Measurements from ENCODE around the gene LRP1B. TPM values are rescaled to one million over a fixed set of nuclear protein-coding genes. Genes with fewer than 3 reads are reported as not detected.

The LRP1B gene
- total RNA-seq, 1 donor from 2014 or later = 0.54 TPM

DNA sequence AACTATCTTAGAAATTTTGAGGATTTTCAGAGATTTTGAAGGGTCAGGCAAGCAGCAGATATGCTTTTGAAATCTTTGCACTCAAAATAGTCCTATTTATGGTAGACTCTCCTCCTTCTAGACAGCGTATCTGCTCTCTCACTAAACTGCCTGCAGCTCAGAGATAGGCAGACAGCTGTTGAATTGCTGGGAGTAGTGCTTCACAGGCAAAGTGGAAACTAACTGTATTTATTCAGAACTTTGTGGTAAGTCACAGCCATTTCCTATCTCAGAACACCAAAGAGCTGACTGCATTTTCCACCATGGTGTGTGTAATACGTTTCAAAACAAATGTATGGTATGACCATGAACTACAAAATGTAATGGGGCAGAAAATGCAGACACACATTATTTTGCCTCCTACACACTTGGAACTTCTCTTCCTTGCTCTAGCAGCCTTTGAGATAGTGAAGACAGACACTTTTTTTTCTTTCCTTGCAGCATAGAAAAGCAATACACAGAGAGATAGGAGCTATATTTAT, 352.4 kb downstream of the LRP1B start:
- H3K4me1 Mint-ChIP-seq = no peaks in the 10 kb centered on the region
- H3K4me3 Mint-ChIP-seq = no peak overlapping the region
- no peak overlapping the region for H3K27ac Mint-ChIP-seq (ENCODE audit: unreplicated experiment)
- no peaks in the 10 kb centered on the region for H3K36me3 Mint-ChIP-seq (ENCODE audit: low read depth)
- no peaks in the 10 kb centered on the region for H3K9me3 Mint-ChIP-seq
- peaks cover 2% of the 10 kb centered on the region for H3K27me3 Mint-ChIP-seq (ENCODE audit: low read depth)
- TF ChIP-seq, protein P1, sequence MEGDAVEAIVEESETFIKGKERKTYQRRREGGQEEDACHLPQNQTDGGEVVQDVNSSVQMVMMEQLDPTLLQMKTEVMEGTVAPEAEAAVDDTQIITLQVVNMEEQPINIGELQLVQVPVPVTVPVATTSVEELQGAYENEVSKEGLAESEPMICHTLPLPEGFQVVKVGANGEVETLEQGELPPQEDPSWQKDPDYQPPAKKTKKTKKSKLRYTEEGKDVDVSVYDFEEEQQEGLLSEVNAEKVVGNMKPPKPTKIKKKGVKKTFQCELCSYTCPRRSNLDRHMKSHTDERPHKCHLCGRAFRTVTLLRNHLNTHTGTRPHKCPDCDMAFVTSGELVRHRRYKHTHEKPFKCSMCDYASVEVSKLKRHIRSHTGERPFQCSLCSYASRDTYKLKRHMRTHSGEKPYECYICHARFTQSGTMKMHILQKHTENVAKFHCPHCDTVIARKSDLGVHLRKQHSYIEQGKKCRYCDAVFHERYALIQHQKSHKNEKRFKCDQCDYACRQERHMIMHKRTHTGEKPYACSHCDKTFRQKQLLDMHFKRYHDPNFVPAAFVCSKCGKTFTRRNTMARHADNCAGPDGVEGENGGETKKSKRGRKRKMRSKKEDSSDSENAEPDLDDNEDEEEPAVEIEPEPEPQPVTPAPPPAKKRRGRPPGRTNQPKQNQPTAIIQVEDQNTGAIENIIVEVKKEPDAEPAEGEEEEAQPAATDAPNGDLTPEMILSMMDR (conservative IDR thresholded peaks at IDR 0.05) = no peak
- no peak for DNase-seq (ENCODE audit: low read depth, low spot score)

DNA sequence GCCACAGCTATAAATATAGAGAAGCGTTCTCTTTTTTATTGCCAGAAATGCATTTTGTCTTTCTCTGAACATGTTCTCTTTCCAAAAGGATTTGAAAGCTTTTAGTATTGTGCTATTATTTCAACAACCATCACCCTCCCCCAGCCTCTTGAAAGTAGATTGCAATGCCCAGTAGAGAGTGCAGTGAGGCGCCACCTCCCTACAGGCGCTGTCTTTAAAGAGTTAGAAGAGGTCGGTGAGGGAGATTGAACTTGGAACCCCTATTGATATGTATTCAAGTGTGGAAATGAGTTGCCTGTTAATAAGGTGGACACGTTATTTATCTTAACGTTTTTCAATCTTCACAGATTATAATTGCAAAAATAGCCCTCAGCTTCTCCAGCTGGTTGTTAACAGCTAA, 360.3 kb downstream of the LRP1B start:
- TF ChIP-seq, protein P1 (conservative IDR thresholded peaks at IDR 0.05) = no peak
- Mint-ChIP-seq H3K9me3 (no peaks in the 10 kb centered on the region), H3K36me3 (ENCODE audit: low read depth) (no peaks in the 10 kb centered on the region), H3K27ac (ENCODE audit: unreplicated experiment) (no peak overlapping the region), H3K4me1 (no peaks in the 10 kb centered on the region), H3K27me3 (ENCODE audit: low read depth) (no peaks in the 10 kb centered on the region), H3K4me3 (no peak overlapping the region)
- DNase-seq (ENCODE audit: low read depth, low spot score) = no peak

DNA sequence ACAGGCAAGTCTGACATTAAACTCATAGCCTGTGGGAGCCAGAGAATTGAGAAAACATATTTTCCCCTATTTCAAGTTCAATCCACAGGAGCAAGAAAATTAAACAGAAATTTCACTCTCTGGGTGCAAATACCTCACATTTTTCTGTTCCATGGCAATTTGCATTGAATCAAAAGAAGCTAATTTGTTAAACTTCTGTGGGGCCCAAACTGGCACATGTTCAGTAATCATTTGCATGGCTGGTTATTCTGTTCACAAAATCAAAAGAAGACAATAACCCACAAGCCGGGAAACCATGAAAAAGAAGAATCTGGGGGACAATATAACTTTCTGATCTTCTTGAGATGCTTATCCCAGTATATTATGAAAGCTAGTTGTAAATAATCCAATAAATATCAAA, 363.1 kb downstream of the LRP1B start:
- Mint-ChIP-seq H3K4me3 (no peak overlapping the region), H3K27me3 (ENCODE audit: low read depth) (no peaks in the 10 kb centered on the region), H3K36me3 (ENCODE audit: low read depth) (no peaks in the 10 kb centered on the region), H3K4me1 (no peaks in the 10 kb centered on the region), H3K9me3 (no peaks in the 10 kb centered on the region), H3K27ac (ENCODE audit: unreplicated experiment) (no peak overlapping the region)
- no peak for DNase-seq (ENCODE audit: low read depth, low spot score)
- TF ChIP-seq, protein P1 (conservative IDR thresholded peaks at IDR 0.05) = no peak

DNA sequence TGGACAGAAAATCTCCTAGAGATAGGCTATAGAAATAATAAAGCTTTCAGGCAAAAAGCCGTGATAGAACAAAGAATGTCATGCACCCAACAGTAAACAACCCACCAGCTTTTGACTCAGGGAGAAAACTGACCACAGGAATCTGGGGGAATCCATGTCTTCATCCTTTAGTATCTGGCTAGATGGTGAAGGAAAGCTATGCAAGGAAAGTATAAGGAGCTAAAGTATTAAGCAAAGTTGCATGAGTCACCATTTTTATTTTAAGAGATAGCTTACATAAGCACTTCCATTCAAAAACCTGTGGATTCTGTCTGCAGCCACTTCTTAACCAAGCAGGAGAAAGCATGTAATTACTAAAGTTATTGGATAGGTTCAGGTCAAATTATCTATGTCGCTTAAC, 363.8 kb downstream of the LRP1B start:
- no peak overlapping the region for H3K4me3 Mint-ChIP-seq
- TF ChIP-seq, protein P1 (conservative IDR thresholded peaks at IDR 0.05) = no peak
- H3K27ac Mint-ChIP-seq (ENCODE audit: unreplicated experiment) = no peak overlapping the region
- H3K27me3 Mint-ChIP-seq (ENCODE audit: low read depth) = no peaks in the 10 kb centered on the region
- no peaks in the 10 kb centered on the region for H3K4me1 Mint-ChIP-seq
- no peak for DNase-seq (ENCODE audit: low read depth, low spot score)
- no peaks in the 10 kb centered on the region for H3K9me3 Mint-ChIP-seq
- H3K36me3 Mint-ChIP-seq (ENCODE audit: low read depth) = no peaks in the 10 kb centered on the region

DNA sequence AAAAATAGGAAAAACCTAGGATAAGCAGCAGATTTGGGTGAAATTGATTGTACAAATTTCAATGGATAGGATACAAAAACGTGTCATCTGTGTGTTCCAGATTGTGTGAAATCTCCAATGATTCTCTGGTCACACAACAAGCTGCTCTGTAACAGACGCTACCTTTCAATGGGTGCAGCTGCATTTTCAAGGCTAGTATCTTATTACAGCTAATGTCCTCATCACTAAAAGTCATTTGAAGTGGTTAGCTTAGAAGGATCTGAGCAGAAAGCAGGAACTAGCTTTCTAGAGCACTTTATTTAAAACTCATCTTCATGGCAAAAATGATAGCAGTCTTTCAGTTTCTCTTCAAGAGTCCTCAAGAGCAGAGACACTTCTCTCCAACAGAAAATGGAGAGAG, 364.6 kb downstream of the LRP1B start:
- DNase-seq (ENCODE audit: low read depth, low spot score) = no peak
- TF ChIP-seq, protein P1 (conservative IDR thresholded peaks at IDR 0.05) = no peak
- H3K9me3 Mint-ChIP-seq = no peaks in the 10 kb centered on the region
- H3K4me3 Mint-ChIP-seq = no peak overlapping the region
- no peak overlapping the region for H3K27ac Mint-ChIP-seq (ENCODE audit: unreplicated experiment)
- H3K27me3 Mint-ChIP-seq (ENCODE audit: low read depth) = no peaks in the 10 kb centered on the region
- no peaks in the 10 kb centered on the region for H3K4me1 Mint-ChIP-seq
- no peaks in the 10 kb centered on the region for H3K36me3 Mint-ChIP-seq (ENCODE audit: low read depth)

DNA sequence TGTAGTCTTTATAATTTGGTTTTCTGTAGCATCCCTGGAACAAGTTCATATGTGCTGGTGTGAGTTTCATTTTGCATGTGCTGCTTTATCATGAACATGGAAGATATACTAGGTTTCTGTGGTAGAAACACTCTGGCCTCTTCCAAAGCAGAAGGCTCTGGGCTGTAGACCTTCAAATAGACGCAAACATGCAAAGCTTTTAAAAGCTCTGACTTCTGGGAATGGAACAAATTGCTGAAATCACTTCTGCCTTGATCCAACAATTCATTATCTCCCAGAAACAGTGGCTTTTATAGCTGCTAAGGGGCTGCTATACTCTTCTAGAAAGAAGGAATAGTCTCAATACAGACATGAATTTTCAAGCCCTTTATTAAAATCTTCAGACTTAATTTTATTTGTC, 382.2 kb downstream of the LRP1B start:
- Mint-ChIP-seq H3K36me3 (ENCODE audit: low read depth) (no peaks in the 10 kb centered on the region), H3K9me3 (peaks cover 3% of the 10 kb centered on the region), H3K27ac (ENCODE audit: unreplicated experiment) (no peak overlapping the region), H3K27me3 (ENCODE audit: low read depth) (no peaks in the 10 kb centered on the region), H3K4me3 (no peak overlapping the region), H3K4me1 (no peaks in the 10 kb centered on the region)
- DNase-seq (ENCODE audit: low read depth, low spot score) = no peak
- TF ChIP-seq, protein P1 (conservative IDR thresholded peaks at IDR 0.05) = no peak

Data from neural crest cell (in vitro differentiated cells).